Hematopoietic multipotent progenitor cell treated with erythropoietin and hydrocortisone succinate and interleukin-3 and kit ligand, for 8 days (in vitro differentiated cells): ENCODE results near the gene CTDSPL.

Experiments
- DNase-seq: peaks from one replicate; pipeline ENCODE4 v3.0.0-alpha.2; 2015

Gene CTDSPL

GRCh38 chr3:37918627-37919026 is 56.9 kb downstream of the CTDSPL start:
- DNase-seq, result no peak

GRCh38 chr3:37920156-37920699 is 58.5 kb downstream of the CTDSPL start:
- no peak for DNase-seq

- DNase-seq, result peak; percentile 55
Observed at GRCh38 chr3:37921025-37921424, 59.3 kb downstream of the CTDSPL start.

GRCh38 chr3:37922721-37923568 is 61.3 kb downstream of the CTDSPL start:
- DNase-seq, result peak; percentile 78

- no peak for DNase-seq
Observed at GRCh38 chr3:37923569-37924040, 61.9 kb downstream of the CTDSPL start.

GRCh38 chr3:37924453-37924852 is 62.8 kb downstream of the CTDSPL start:
- DNase-seq, result no peak

GRCh38 chr3:37925157-37925556 is 63.5 kb downstream of the CTDSPL start:
- no peak for DNase-seq

GRCh38 chr3:37926611-37927010 is 64.9 kb downstream of the CTDSPL start:
- no peak for DNase-seq

GRCh38 chr3:37930495-37930894 is 68.8 kb downstream of the CTDSPL start:
- no peak for DNase-seq

- no peak for DNase-seq
Observed at GRCh38 chr3:37932505-37932904, 70.8 kb downstream of the CTDSPL start.

GRCh38 chr3:37934631-37935289 is 73.1 kb downstream of the CTDSPL start:
- DNase-seq, result no peak

GRCh38 chr3:37935290-37935668 is 73.6 kb downstream of the CTDSPL start:
- no peak for DNase-seq

GRCh38 chr3:37935756-37936666 is 74.3 kb downstream of the CTDSPL start:
- DNase-seq, result no peak

- DNase-seq, result no peak
Observed at GRCh38 chr3:37937156-37937555, 75.5 kb downstream of the CTDSPL start.

- DNase-seq, result no peak
Observed at GRCh38 chr3:37938011-37938410, 76.3 kb downstream of the CTDSPL start.

- no peak for DNase-seq
Observed at GRCh38 chr3:37940242-37940908, 78.7 kb downstream of the CTDSPL start.

GRCh38 chr3:37941608-37942508 is 80.2 kb downstream of the CTDSPL start:
- DNase-seq, result no peak

GRCh38 chr3:37942646-37943045 is 81.0 kb downstream of the CTDSPL start:
- no peak for DNase-seq

- DNase-seq, result no peak
Observed at GRCh38 chr3:37943126-37943525, 81.4 kb downstream of the CTDSPL start.

GRCh38 chr3:37943631-37944314 is 82.1 kb downstream of the CTDSPL start:
- DNase-seq, result no peak
